HG03439 (cell line): ENCODE results near the gene NFE2L1.

ENCODE experiments used
- ATAC-seq: cut with Tn5 transposase; IDR thresholded peaks from one replicate; pipeline ENCODE4 v1.9.1; 2021; ENCODE audit warnings: mild to moderate bottlenecking, moderate library complexity; ENCODE audit not compliant: unreplicated experiment

NFE2L1 gene

DNA sequence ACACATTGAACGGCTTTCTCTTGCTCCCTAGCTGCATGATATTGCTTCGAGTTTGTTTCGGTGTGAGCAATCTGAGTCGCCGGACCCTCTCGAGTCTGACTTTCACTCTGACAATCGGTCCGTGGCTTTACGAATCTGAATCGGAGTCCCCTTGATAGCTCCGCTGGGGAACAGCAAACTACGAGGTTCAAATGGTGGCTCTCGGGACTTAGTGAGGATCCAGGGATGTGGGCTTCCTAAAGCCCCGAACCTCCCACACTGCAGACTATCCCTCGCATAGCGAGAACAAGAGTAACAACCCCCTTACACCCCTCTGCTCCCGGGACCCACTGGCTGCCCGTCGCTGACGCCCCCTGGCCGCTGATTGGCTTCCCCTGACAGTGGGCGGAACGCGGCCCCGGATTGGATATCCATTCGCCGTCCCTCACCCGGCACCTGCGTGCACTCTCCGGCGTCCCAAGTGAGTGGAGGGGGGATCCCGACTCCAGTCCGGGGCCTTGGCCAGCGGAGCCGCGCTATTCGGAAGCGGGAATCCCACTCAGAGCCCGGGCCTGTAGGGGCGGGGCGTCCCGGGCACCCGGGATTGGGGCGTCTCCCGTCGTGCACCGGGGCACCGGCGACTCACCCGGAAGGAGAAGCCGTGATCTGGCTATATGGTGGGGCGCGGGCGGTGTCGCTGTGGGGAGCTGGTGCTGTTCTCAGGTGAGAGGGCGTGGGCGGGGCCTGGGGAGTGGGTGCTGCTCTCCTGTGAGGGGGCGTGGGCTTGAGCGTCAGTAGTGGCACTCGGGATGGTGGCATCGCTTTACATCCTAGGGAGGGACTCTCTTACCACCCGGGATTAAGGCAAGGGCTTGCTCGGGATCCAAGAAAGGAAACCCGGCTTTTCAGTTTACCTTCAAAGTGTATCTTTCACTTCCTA lies 59.2 kb downstream of the NFE2L1 start, which contains the start of gene SNX11:
SNX11 (plus strand) TSS at position 630 of the 919 bp plus-strand sequence. CDS start 4,278 bp downstream, outside the sequence.
- ATAC-seq, result peak; percentile 74

DNA sequence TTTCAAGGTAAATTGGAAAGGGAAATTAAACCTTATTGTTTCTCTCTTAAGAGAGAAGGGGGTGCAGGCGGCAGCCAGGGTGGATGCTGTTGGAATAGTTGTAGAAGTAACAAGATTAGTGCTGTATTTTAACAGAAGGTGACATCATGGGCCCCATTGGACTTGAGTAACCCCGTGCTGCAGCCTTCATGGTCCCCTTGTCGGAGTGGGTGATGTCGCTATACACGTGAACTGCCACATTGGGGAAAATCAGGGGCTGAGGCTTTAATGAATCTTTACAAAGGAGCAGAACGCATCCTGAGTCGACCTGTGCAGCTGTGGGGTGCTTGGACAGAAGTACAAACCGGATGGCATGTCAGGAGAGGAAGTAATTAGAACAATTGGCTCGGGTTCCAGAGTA lies 62.6 kb downstream of the NFE2L1 start:
- ATAC-seq, result no peak
